Right lobe of liver (tissue), 6 donors: ENCODE data around the gene VRK2. TPM values are rescaled to one million over a fixed set of nuclear protein-coding genes. Genes with fewer than 3 reads are reported as not detected.

Source experiments
- ATAC-seq, 4 donors: fragments of 200-7000 bp; cut with Tn5 transposase; one replicate each; pipeline ENCODE4 v1.9.1; 2020; ENCODE audit warnings: mild to moderate bottlenecking in 4 of 4, moderate library complexity in 4 of 4
- DNase-seq, 3 donors: peaks; one replicate each; pipeline ENCODE4 v3.0.0-alpha.2; 2020
- H3K27ac ChIP-seq, 3 donors: fragments of 200-600 bp; one replicate each; pipeline ENCODE4 v1.8.0; 2022
- H3K27me3 ChIP-seq, 2 donors: fragments of 200-600 bp; one replicate each; pipeline ENCODE4 v1.8.0; 2022
- H3K36me3 ChIP-seq, 4 donors: fragments of 200-600 bp; sonication (generic) in 1 of 4; one replicate each; pipeline versions ENCODE4 v1.5.1 to v1.8.0; 2017 to 2022; ENCODE audit warnings: control low read depth in 1 of 4
- H3K4me1 ChIP-seq, 4 donors: fragments of 200-600 bp; sonication (generic) in 1 of 4; one replicate each; pipeline versions ENCODE4 v1.5.1 to v1.8.0; 2017 to 2022; ENCODE audit warnings: control low read depth in 1 of 4
- H3K4me3 ChIP-seq, 3 donors: fragments of 200-600 bp; one replicate each; pipeline ENCODE4 v1.8.0; 2022
- H3K9me3 ChIP-seq, 4 donors: fragments of 200-600 bp; sonication (generic) in 1 of 4; one replicate each; pipeline versions ENCODE4 v1.5.1 to v1.8.0; 2017 to 2022; ENCODE audit warnings: control low read depth in 1 of 4
- CTCF ChIP-seq, 4 donors: fragments of 200-600 bp in 3 of 4; fragments of 450-650 bp in 1 of 4; IDR thresholded peaks; one replicate each; pipeline versions ENCODE4 v1.5.1 to v1.8.0; 2016 to 2022; ENCODE audit warnings: antibody characterized with exemption in 4 of 4, mild to moderate bottlenecking in 2 of 4
- POLR2A ChIP-seq: fragments of 450-650 bp; IDR thresholded peaks from one replicate; pipeline ENCODE4 v1.6.1; 2017; ENCODE audit warnings: antibody characterized with exemption, mild to moderate bottlenecking
- WGBS: methylation state at CpG from one replicate; pipeline ENCODE4 v1.1.6; 2018; ENCODE audit warnings: low coverage, low lambda C conversion rate; ENCODE audit not compliant: insufficient coverage; ENCODE audit errors: missing lambda C conversion rate; 5-methylcytosine and 5-hydroxymethylcytosine counted together
- intact Hi-C, 2 donors: fragments of 100-400 bp; cut with DNase I; formaldehyde crosslinking; loops; one replicate each; pipeline versions ENCODE4 v1.11.2 to v1.14.1; 2022
- total RNA-seq, 6 experiments: library from RNA; depleted of rRNA in 2 of 6; stranded (reverse); fragments of >200 nt in 2 of 6; fragmentation: NEBNext Ultra II Directional in 3 of 6; extraction: Animal tissue kit (Norgen Biotek cat#: 25700) in 3 of 6; gene quantifications; one replicate each; pipeline versions ENCODE4 v1.1.0 to v1.2.4, GENCODE V29; 2016 to 2023
- donor health status: DM: no; HTN: yes; CAD: no.
- donor health status: DM: no; HTN: no; CAD: no.
- donor health status: DM: no; HTN: no; CAD: no.
- donor health status: DM: no; HTN: yes; CAD: no.
- donor health status: DM: no; HTN: yes; CAD: no.

The VRK2 gene
- total RNA-seq, 6 experiments from 2014 or later = 7.7 to 13.0 (median 10.2) TPM

- 72% methylated on average over 2 of the region's 3 CpGs for WGBS
- Histone ChIP-seq H3K9me3 (no peaks in the 10 kb centered on the region), H3K36me3 (no peaks in the 10 kb centered on the region), H3K4me1 (no peaks in the 10 kb centered on the region), H3K4me3 (no peak overlapping the region), H3K27me3 (no peaks in the 10 kb centered on the region), H3K27ac (no peak overlapping the region)
- intact Hi-C loops = no loop called here
- DNase-seq (no peak), ATAC-seq (peak in 2 of 4 donors; percentile 27 to 32)
- TF ChIP-seq POLR2A (no peak), CTCF (IDR thresholded peaks at IDR 0.05) (no peak)
Observed at GRCh38 chr2:58032016-58032763, 14.4 kb upstream of the VRK2 start.

- Histone ChIP-seq H3K4me3 (no peak overlapping the region), H3K4me1 (no peaks in the 10 kb centered on the region), H3K36me3 (no peaks in the 10 kb centered on the region), H3K27ac (no peak overlapping the region), H3K9me3 (no peaks in the 10 kb centered on the region), H3K27me3 (no peaks in the 10 kb centered on the region)
- ATAC-seq (no peak), DNase-seq (no peak)
- TF ChIP-seq POLR2A (no peak), CTCF (IDR thresholded peaks at IDR 0.05) (no peak)
- intact Hi-C loops = no loop called here
- WGBS = no CpG with 5 or more reads among the region's 1 CpG
Observed at GRCh38 chr2:58032764-58033080, 13.9 kb upstream of the VRK2 start.

- no peaks in the 10 kb centered on the region for H3K4me1 ChIP-seq
Observed at GRCh38 chr2:58033530-58033929, 13.1 kb upstream of the VRK2 start.

GRCh38 chr2:58035352-58035751 lies 11.3 kb upstream of the VRK2 start:
- TF ChIP-seq POLR2A (no peak), CTCF (IDR thresholded peaks at IDR 0.05) (no peak)
- no peak overlapping the region for H3K27ac ChIP-seq
- H3K27me3 ChIP-seq = no peaks in the 10 kb centered on the region
- WGBS = 85% methylated on average over 3 of the region's 3 CpGs
- H3K36me3 ChIP-seq = no peaks in the 10 kb centered on the region
- intact Hi-C loops = no loop called here
- DNase-seq (no peak), ATAC-seq (no peak)
- H3K4me1 ChIP-seq = no peaks in the 10 kb centered on the region
- H3K9me3 ChIP-seq = no peaks in the 10 kb centered on the region
- H3K4me3 ChIP-seq = no peak overlapping the region

More at GRCh38 chr2:58033530-58033929, 13.1 kb upstream of the VRK2 start:
- intact Hi-C loops = no loop called here
- Histone ChIP-seq H3K27ac (no peak overlapping the region), H3K27me3 (no peaks in the 10 kb centered on the region), H3K9me3 (no peaks in the 10 kb centered on the region), H3K4me3 (no peak overlapping the region), H3K36me3 (no peaks in the 10 kb centered on the region)
- TF ChIP-seq POLR2A (no peak), CTCF (IDR thresholded peaks at IDR 0.05) (no peak)
- ATAC-seq = no peak
- no peak for DNase-seq
